ENCODE data around the gene FAM107A. TPM values are rescaled to one million over a fixed set of nuclear protein-coding genes. Genes with fewer than 3 reads are reported as not detected.

Gene FAM107A
- total and polyA plus RNA-seq, 2 of the 13 experiments (the other 11 are each of a cell fraction or from before 2014, with no cell fraction given) = not detected

DNA sequence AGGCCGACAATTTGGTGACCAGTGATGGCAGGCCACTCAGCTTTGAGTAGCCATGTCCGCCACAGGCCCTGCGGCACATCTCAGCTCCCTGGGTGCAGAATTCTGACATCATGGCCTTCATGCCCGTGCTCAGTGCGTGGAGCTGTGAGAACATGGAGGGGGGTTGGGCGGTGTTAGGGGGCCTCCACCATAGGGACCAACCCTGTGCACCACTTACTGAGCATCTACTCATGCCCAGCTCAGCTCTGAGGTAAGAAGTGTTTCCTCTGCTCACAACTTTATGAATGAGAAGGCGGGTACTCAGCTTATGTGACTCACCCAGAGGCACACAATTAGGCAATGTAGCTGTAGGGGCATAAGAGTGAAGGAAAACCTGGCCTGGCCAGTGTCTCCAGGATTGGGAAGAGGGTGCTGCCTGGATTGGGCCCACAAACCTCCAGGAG lies 50.7 kb downstream of the FAM107A start (continued):
- TF ChIP-seq, protein P1, sequence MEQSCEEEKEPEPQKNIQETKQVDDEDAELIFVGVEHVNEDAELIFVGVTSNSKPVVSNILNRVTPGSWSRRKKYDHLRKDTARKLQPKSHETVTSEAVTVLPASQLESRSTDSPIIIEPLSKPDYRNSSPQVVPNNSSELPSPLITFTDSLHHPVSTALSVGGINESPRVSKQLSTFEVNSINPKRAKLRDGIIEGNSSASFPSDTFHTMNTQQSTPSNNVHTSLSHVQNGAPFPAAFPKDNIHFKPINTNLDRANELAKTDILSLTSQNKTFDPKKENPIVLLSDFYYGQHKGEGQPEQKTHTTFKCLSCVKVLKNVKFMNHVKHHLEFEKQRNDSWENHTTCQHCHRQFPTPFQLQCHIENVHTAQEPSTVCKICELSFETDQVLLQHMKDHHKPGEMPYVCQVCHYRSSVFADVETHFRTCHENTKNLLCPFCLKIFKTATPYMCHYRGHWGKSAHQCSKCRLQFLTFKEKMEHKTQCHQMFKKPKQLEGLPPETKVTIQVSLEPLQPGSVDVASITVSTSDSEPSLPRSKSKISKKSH (CRISPR knock-in tag; IDR thresholded peaks at IDR 0.05; ENCODE audit: borderline replicate concordance) = no peak
- TF ChIP-seq, protein P2, sequence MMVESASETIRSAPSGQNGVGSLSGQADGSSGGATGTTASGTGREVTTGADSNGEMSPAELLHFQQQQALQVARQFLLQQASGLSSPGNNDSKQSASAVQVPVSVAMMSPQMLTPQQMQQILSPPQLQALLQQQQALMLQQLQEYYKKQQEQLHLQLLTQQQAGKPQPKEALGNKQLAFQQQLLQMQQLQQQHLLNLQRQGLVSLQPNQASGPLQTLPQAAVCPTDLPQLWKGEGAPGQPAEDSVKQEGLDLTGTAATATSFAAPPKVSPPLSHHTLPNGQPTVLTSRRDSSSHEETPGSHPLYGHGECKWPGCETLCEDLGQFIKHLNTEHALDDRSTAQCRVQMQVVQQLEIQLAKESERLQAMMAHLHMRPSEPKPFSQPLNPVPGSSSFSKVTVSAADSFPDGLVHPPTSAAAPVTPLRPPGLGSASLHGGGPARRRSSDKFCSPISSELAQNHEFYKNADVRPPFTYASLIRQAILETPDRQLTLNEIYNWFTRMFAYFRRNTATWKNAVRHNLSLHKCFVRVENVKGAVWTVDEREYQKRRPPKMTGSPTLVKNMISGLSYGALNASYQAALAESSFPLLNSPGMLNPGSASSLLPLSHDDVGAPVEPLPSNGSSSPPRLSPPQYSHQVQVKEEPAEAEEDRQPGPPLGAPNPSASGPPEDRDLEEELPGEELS (CRISPR knock-in tag; IDR thresholded peaks at IDR 0.05) = peak; percentile 51; the same call in 1 of the 2 replicates
- no peak for TF ChIP-seq PITX1 (CRISPR knock-in tag; IDR thresholded peaks at IDR 0.05)
- no peak for TF ChIP-seq ZNF33A (CRISPR knock-in tag; IDR thresholded peaks at IDR 0.05; ENCODE audit: borderline replicate concordance)
- no peak for TF ChIP-seq ZNF556 (CRISPR knock-in tag; IDR thresholded peaks at IDR 0.05; ENCODE audit: borderline replicate concordance)
- TF ChIP-seq, protein P3, sequence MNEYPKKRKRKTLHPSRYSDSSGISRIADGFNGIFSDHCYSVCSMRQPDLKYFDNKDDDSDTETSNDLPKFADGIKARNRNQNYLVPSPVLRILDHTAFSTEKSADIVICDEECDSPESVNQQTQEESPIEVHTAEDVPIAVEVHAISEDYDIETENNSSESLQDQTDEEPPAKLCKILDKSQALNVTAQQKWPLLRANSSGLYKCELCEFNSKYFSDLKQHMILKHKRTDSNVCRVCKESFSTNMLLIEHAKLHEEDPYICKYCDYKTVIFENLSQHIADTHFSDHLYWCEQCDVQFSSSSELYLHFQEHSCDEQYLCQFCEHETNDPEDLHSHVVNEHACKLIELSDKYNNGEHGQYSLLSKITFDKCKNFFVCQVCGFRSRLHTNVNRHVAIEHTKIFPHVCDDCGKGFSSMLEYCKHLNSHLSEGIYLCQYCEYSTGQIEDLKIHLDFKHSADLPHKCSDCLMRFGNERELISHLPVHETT (CRISPR knock-in tag; conservative IDR thresholded peaks at IDR 0.05) = no peak
- TF ChIP-seq, protein P4, sequence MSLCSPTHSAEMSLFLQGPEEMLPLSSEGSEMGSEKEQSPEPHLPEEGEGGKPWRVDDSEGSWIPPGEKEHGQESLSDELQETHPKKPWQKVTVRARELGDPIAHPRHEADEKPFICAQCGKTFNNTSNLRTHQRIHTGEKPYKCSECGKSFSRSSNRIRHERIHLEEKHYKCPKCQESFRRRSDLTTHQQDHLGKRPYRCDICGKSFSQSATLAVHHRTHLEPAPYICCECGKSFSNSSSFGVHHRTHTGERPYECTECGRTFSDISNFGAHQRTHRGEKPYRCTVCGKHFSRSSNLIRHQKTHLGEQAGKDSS (CRISPR knock-in tag; IDR thresholded peaks at IDR 0.05; ENCODE audit: borderline replicate concordance, low read depth) = no peak
- TF ChIP-seq KLF9 (CRISPR knock-in tag; IDR thresholded peaks at IDR 0.05; ENCODE audit: low read depth) = no peak
- TF ChIP-seq, protein P5, sequence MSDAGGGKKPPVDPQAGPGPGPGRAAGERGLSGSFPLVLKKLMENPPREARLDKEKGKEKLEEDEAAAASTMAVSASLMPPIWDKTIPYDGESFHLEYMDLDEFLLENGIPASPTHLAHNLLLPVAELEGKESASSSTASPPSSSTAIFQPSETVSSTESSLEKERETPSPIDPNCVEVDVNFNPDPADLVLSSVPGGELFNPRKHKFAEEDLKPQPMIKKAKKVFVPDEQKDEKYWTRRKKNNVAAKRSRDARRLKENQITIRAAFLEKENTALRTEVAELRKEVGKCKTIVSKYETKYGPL (CRISPR knock-in tag; IDR thresholded peaks at IDR 0.05) = no peak
- TF ChIP-seq HOXA3 (CRISPR knock-in tag; IDR thresholded peaks at IDR 0.05) = peak; percentile 22; the same call in 1 of the 2 replicates
- no peak for TF ChIP-seq NFYC (CRISPR knock-in tag; IDR thresholded peaks at IDR 0.05)
- no peak for TF ChIP-seq DPF2 (CRISPR knock-in tag; IDR thresholded peaks at IDR 0.05; ENCODE audit: borderline replicate concordance, low read depth)
- no peak for TF ChIP-seq CBX1 (IDR thresholded peaks at IDR 0.05; ENCODE audit: low read depth)
- TF ChIP-seq ZNF614 (CRISPR knock-in tag; IDR thresholded peaks at IDR 0.05; ENCODE audit: borderline replicate concordance) = peak; percentile 68; the same call in 1 of the 2 replicates
- TF ChIP-seq ZNF816 (CRISPR knock-in tag; IDR thresholded peaks at IDR 0.05; ENCODE audit: borderline replicate concordance) = no peak
- TF ChIP-seq ESRRA (CRISPR knock-in tag; IDR thresholded peaks at IDR 0.05; ENCODE audit: low read depth) = no peak
- peak; percentile 11 for TF ChIP-seq RXRA (CRISPR knock-in tag; IDR thresholded peaks at IDR 0.05)
- TF ChIP-seq BRD4 (CRISPR knock-in tag; IDR thresholded peaks at IDR 0.05) = no peak
- 0 out of 2 replicates have a peak, but pooled peaks have one; percentile 47 for TF ChIP-seq HNF4A (CRISPR knock-in tag; IDR thresholded peaks at IDR 0.05)
- TF ChIP-seq ZNF180 (CRISPR knock-in tag; IDR thresholded peaks at IDR 0.05; ENCODE audit: borderline replicate concordance, low read depth) = no peak
- no peak for TF ChIP-seq FOXA1 (IDR thresholded peaks at IDR 0.05)
- TF ChIP-seq FOXA1 (CRISPR knock-in tag; IDR thresholded peaks at IDR 0.05) = peak; percentile 46; the same call in 1 of the 2 replicates
- TF ChIP-seq TMF1 (CRISPR knock-in tag; IDR thresholded peaks at IDR 0.05; ENCODE audit: low read depth) = no peak
- no peak for TF ChIP-seq XBP1 (CRISPR knock-in tag; IDR thresholded peaks at IDR 0.05)
- no peak for TF ChIP-seq ISL2 (CRISPR knock-in tag; IDR thresholded peaks at IDR 0.05)

Measured in HepG2 (cell line).